M059J (cell line): ENCODE data around the gene PCBP3. TPM values are rescaled to one million over a fixed set of nuclear protein-coding genes. Genes with fewer than 3 reads are reported as not detected.

ENCODE experiments used
- DNase-seq: peaks from one replicate; pipeline ENCODE4 v3.0.0-alpha.2; 2012; ENCODE audit warnings: low read depth
- total RNA-seq: library from RNA; depleted of rRNA; stranded (reverse); fragments of >200 nt; shearing (Covaris generic); gene quantifications from 2 replicates; pipeline ENCODE4 v1.2.3, GENCODE V29; 2014

The PCBP3 gene
- total RNA-seq, 1 experiment from 2014 or later: 0.10 TPM

DNA sequence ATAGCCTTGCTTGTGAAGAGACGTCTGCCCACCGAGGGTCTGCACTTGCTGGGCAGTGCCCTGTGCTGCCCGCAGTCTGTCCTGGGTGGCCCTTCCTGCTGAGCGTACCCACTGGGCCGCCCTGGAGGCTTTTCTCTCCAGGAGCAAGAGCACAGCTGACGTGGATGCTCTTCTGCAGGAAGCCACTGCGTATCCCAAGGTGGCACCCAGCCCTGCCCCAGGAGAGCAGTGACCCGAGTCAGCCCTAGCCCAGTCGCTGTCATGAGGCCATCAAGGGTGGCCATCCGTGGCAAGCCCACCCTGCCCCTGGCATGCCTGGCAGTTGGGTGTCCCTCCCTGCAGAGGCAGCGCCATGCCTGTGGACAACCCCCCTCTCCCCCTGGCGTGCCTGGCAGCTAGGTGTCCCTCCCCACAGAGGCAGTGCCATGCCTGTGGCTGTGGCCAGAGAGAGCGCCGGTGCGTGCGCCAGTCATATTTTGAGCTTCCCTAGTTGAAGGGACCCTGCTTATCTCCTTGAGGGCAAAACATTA lies 286.8 kb downstream of the PCBP3 start:
- DNase-seq: no peak

GRCh38 chr21:45930792-45931191 lies 287.3 kb downstream of the PCBP3 start:
- DNase-seq: no peak

GRCh38 chr21:45931397-45931969 lies 288.0 kb downstream of the PCBP3 start:
- no peak for DNase-seq

- no peak for DNase-seq
These were observed 289.5 kb downstream of the PCBP3 start for GRCh38 chr21:45932922-45933502.

- DNase-seq: no peak
These were observed 290.6 kb downstream of the PCBP3 start for GRCh38 chr21:45934085-45934484.

GRCh38 chr21:45934554-45934953 lies 291.0 kb downstream of the PCBP3 start:
- DNase-seq: no peak

DNA sequence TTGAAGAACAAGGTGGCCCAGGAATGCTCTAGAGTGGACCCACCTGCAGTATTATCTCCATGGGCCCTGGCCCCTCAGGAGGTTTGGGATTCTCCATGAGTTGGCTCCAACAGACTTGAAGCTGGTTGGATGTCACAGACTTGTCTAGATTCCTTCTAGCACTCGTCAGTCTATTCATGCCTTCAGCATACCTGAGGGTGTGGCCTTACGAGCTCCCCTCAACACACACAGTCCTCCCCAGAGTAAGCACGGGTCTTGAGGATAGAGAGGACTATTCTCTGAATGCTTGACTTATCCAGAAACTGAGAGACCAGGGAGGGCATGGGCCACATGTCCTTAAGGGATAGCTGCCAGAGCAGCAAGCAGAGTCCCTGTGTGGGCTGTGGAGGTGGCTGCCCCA lies 292.1 kb downstream of the PCBP3 start:
- DNase-seq: peak; percentile 27

- DNase-seq: no peak
These were observed 294.4 kb downstream of the PCBP3 start for GRCh38 chr21:45937721-45938452.

DNA sequence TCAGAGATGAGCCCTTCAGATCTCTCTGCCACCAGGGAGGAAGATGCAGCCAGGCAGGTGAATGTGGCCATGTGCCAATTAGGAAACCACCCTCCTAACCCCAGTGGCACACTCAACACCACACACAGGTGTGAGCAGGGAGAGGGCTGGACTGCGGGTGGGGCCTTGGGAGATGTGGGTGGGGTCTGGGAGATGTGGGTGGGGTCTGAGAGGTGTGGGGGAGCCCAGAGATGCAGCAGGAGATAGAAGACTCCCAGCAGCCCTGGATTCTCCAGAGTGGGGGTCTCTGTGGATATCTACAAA lies 294.9 kb downstream of the PCBP3 start:
- DNase-seq: no peak

- DNase-seq: no peak
These were observed 295.4 kb downstream of the PCBP3 start for GRCh38 chr21:45938811-45939520.

GRCh38 chr21:45939521-45940045 lies 296.1 kb downstream of the PCBP3 start:
- no peak for DNase-seq

DNA sequence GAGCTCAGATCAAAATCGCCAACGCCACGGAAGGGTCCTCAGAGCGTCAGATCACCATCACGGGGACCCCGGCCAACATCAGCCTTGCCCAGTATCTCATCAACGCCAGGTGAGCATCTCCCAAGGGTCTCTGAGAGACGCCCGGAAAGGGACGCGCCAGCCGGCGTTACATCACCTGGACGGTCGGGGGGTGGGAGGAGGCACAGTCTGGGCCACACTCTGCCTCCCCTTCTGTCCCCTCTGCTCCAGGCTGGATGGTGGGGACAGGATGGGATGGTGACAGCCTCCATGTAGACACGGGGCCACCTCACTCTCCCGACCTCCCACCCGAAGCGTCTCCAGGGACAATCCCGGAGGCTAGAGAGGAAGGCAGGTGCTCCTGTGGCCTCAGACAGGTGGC lies 296.6 kb downstream of the PCBP3 start:
- no peak for DNase-seq

- no peak for DNase-seq
These were observed 297.3 kb downstream of the PCBP3 start for GRCh38 chr21:45940621-45941337.

DNA sequence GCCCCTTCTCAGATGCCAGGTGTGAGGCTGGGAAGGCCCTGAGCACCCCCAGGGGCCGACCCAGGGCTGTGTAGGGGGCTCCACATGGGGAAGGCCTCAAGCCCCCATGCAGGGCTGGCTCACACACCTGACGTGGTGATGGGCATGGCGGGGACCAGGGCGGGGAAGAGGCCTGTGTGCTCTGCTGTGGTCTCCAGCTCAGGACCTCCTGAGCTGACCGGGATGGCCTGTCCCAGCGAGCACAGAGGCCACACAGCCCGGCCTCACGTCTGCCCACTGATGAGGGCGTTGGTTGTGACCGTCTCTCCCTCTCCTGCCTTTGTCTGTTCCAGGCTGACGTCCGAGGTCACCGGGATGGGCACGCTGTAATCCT lies 297.8 kb downstream of the PCBP3 start:
- no peak for DNase-seq

GRCh38 chr21:45941717-45942546 lies 298.4 kb downstream of the PCBP3 start:
- no peak for DNase-seq

DNA sequence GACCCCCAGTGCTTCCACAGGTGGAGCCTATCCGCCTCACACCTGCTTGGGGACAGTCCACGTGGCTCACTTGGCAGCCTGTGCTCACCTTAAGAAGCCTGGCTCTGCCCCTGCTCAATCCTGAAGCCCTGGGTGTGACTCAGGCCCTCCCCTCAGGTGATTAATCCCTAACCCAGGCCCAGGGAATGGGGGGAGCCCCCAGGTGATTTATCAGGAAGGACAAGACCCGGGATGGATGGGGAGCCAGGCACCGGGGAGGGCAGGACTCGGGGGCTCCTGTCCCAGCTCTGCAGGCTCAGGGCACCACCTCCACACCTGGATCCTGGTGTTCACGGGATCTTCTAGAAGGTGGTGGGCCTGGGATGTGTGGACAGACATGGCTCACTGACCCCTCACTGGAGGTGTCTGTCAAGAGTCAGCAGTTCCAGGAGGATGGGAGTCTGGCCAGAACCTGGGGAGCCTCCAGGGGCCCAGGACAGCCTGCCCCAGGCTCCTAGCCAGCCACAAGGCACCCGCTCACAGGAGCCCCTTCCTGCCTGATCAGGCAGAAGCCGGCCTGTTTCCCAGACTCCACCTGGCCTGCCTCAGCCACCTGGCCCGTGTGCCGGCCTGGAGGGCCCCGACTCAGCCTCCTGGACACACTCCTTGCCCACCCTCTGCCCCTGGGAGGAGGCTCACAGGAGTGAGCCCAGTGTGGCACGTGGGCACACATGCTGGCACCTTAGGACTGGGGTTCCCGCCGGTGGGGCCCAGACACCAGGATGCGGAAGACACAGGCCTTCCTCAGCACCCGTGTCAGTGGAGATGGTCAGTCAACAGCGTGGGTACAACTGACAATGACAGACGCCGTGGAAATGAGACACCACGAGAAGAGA lies 299.5 kb downstream of the PCBP3 start:
- DNase-seq: no peak

DNA sequence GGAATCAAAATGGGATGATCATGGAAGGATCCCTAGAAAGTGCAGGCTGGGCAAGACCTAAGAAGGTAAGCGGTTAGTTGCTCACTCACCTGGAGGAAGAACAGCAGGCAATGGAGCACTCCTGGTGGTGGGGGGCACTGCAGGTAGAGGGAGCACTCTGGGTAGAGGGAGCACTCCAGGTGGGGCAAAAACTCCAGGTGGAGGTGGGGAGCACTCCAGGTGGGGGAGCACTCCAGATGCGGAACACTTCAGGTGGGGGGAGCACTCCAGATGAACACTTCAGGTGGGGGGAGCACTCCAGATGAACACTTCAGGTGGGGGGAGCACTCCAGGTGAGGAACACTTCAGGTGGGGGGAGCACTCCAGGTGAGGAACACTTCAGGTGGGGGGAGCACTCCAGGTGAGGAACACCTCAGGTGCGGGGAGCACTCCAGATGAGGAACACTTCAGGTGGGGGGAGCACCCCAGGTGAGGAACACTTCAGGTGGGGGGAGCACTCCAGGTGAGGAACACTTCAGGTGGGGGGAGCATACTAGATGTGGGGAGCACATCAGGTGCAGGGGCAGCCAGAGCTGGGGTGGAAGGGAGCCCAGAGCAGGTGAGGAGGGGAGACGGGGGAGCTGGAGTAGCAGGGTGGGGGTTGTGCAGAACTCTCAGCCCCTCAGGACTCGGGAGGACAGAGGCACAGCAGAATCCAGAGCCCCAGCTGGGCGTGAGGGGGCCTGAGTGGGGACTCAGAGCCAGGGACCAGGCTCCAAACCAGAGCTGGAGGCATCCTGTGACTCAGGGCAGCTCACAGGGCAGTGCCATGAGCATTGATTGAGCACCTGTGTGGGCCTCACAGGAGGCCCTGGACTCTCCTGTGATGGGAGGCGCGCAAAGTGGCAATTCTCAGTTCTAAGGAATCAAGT lies 300.4 kb downstream of the PCBP3 start:
- peak; percentile 16 for DNase-seq

DNA sequence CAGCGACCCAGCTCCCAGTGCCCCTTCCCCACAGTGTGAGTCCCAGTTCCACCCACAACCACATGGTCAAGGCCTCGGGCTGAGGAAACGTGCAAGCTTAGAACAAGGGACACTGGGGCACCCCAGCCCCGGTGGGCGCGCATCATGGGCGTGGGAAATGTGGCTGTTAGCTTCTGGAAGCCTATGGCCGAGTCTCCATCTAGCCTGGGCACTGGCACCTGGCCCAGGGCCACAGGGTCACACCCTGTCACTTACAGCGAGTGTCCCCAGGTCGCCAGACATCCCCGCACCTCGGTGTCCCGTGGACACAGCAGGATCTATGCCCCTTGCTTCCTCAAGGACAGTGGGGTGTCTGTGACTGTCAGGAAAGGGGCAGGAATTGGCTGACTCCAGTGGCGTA lies 301.1 kb downstream of the PCBP3 start:
- DNase-seq: no peak
